HG02885 (cell line): ENCODE results near the gene MSRB1.
"Not testable (repeated sequence)": the region's sequence is repeated elsewhere in the genome, so short reads cannot be mapped to it uniquely, and the experiment has no call there.

ENCODE experiments used
- ATAC-seq: cut with Tn5 transposase; IDR thresholded peaks from one replicate; pipeline ENCODE4 v1.9.1; 2021; ENCODE audit warnings: mild to moderate bottlenecking; ENCODE audit not compliant: unreplicated experiment, poor library complexity

MSRB1 gene

GRCh38 chr16:1903845-1904840 lies 38.9 kb downstream of the MSRB1 start:
- ATAC-seq = no peak

- ATAC-seq = no peak
These were observed 39.8 kb downstream of the MSRB1 start for GRCh38 chr16:1903220-1903574.

- no peak for ATAC-seq
These were observed 40.3 kb downstream of the MSRB1 start for GRCh38 chr16:1902547-1903219.

GRCh38 chr16:1900452-1900774 lies 42.6 kb downstream of the MSRB1 start:
- ATAC-seq = no peak

- ATAC-seq = no peak
These were observed 43.2 kb downstream of the MSRB1 start for GRCh38 chr16:1899641-1900451.

GRCh38 chr16:1897692-1898091 lies 45.3 kb downstream of the MSRB1 start:
- not testable (repeated sequence) for ATAC-seq

- no peak for ATAC-seq
These were observed 46.9 kb downstream of the MSRB1 start for GRCh38 chr16:1895949-1896675.

GRCh38 chr16:1895068-1895467 lies 47.9 kb downstream of the MSRB1 start:
- ATAC-seq = no peak

GRCh38 chr16:1890708-1891050 lies 52.3 kb downstream of the MSRB1 start:
- ATAC-seq = no peak

- ATAC-seq = no peak
These were observed 52.8 kb downstream of the MSRB1 start for GRCh38 chr16:1890024-1890707.
